Kidney epithelial cell (primary cell): ENCODE data around the gene IRAK2. TPM values are rescaled to one million over a fixed set of nuclear protein-coding genes. Genes with fewer than 3 reads are reported as not detected.

Source experiments
- DNase-seq: peaks from one replicate; pipeline ENCODE4 v3.0.0-alpha.2; 2010; ENCODE audit warnings: low read depth
- H3K27me3 ChIP-seq: 2 replicates; pipeline ENCODE4 v1.6.0; 2011; ENCODE audit warnings: low read length; ENCODE audit not compliant: control insufficient read depth, insufficient read depth
- H3K36me3 ChIP-seq: 2 replicates; pipeline ENCODE4 v1.5.1; 2011; ENCODE audit warnings: low read length; ENCODE audit not compliant: control insufficient read depth, insufficient read depth
- H3K4me3 ChIP-seq: 2 replicates; pipeline ENCODE4 v1.5.1; 2011; ENCODE audit warnings: low read depth, mild to moderate bottlenecking, control low read depth, low read length
- CTCF ChIP-seq: IDR thresholded peaks from 2 replicates; pipeline ENCODE4 v1.5.1; 2011; ENCODE audit warnings: mild to moderate bottlenecking, moderate library complexity, low read length, control low read depth, inconsistent platforms; ENCODE audit not compliant: insufficient read depth, poor library complexity, severe bottlenecking
- total RNA-seq: library from RNA; depleted of rRNA; stranded (reverse); fragments of >200 nt; gene quantifications from 2 replicates; pipeline ENCODE4 v1.2.3, GENCODE V29; 2015

IRAK2 gene
- total RNA-seq, 1 donor from 2014 or later, result 65.5 TPM

- TF ChIP-seq CTCF, result no peak
- H3K4me3 ChIP-seq, result no peak overlapping the region
- no peaks in the 10 kb centered on the region for H3K36me3 ChIP-seq
- no peak for DNase-seq
- no peaks in the 10 kb centered on the region for H3K27me3 ChIP-seq
Observed at GRCh38 chr3:10289787-10290355, 125.2 kb downstream of the IRAK2 start.

DNA sequence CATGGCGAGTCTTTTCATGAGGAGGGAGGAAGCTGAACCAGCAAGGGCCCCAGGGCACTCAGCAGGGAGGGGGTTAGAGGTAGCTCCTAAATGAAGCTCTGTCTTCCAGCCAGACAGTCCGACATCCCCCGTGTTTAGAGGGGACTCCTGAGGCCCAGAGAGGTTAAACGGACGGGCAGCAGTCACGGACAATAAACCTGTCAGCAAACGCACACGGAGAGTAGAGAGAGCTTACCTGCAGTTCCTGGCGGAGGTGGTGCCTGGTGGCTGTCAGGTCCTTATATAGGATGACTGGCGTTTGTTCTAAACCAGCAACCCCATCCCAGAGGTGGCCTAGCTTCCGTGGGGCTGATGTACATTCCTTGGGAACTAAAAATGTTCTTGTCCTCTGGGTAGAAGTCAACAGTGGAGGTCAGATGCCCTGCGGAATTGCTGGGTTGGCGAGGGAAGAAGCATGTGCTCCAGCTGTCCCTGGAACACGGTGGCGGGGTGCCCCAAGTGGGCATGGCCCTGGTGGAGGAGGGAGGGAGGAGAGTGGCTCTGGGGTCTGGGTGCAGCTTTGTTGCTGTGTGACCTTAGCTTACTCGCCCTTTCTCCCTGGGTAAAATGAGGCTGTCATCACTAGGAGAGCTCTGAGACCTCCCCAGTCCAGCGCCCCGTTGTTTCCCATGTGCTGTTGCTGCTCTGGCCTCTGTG, 125.9 kb downstream of the IRAK2 start:
- no peaks in the 10 kb centered on the region for H3K36me3 ChIP-seq
- no peak for DNase-seq
- no peak for TF ChIP-seq CTCF

DNA sequence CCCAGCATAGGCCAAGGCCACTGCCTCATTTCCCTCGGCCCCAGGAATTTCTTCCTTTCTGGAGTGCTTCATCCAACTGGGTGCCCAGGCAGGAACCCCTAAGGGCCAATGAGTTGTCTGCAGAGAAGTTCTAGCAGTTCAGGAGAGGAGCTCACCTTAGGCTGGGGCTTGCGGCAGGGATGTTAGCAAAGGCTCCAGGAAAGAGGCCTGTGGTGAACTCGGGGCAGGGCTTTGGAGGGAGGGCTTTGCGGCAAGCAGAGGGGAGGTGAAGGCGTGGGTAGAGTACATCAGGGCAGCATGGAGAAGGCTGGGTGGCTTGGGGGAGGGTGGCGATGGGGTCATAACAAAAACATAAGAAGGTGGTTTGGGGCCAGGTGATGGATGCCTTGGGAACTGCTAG, 126.9 kb downstream of the IRAK2 start:
- no peak for DNase-seq
- Histone ChIP-seq H3K27me3 (no peaks in the 10 kb centered on the region), H3K4me3 (no peak overlapping the region), H3K36me3 (no peaks in the 10 kb centered on the region)
- TF ChIP-seq CTCF, result no peak

More for the DNA sequence above, 125.9 kb downstream of the IRAK2 start:
- Histone ChIP-seq H3K4me3 (no peak overlapping the region), H3K27me3 (no peaks in the 10 kb centered on the region)

- H3K36me3 ChIP-seq, result no peaks in the 10 kb centered on the region
- H3K4me3 ChIP-seq, result no peak within 1 kb of the TSS
- TF ChIP-seq CTCF, result no peak
- no peaks in the 10 kb centered on the region for H3K27me3 ChIP-seq
- no peak for DNase-seq
Observed at GRCh38 chr3:10292505-10293419, 128.0 kb downstream of the IRAK2 start, which contains the start of gene GHRL. TSS of gene GHRL (minus strand) at chr3:10292947. CDS start at chr3:10290180, 2,767 bp downstream.

Other genes with a start within 250 kb of the IRAK2 start
- 37.3 and 39.6 TPM in 2 replicates for gene IL17RC, start 247.8 kb upstream of the IRAK2 start, total RNA-seq
- 43.0 and 58.0 TPM in 2 replicates for gene CRELD1, start 231.1 kb upstream of the IRAK2 start, total RNA-seq
- gene PRRT3, start 212.5 kb upstream of the IRAK2 start, total RNA-seq, result 2.1 and 2.3 TPM in 2 replicates
- gene EMC3, start 178.1 kb upstream of the IRAK2 start, total RNA-seq, result 58.1 and 63.4 TPM in 2 replicates
- gene FANCD2, start 138.5 kb upstream of the IRAK2 start, total RNA-seq, result 16.6 and 18.6 TPM in 2 replicates
- not detected in 2 replicates for gene FANCD2OS, start 56.7 kb upstream of the IRAK2 start, total RNA-seq
- gene BRK1, start 49.2 kb upstream of the IRAK2 start, total RNA-seq, result 117 and 128 TPM in 2 replicates
- gene VHL, start 23.1 kb upstream of the IRAK2 start, total RNA-seq, result 60.8 and 69.7 TPM in 2 replicates
- 14.8 and 16.4 TPM in 2 replicates for gene TATDN2, start 83.5 kb downstream of the IRAK2 start, total RNA-seq
- not detected in 2 replicates for gene GHRL, start 128.0 kb downstream of the IRAK2 start, total RNA-seq
- gene SEC13, start 156.2 kb downstream of the IRAK2 start, total RNA-seq, result 167 and 175 TPM in 2 replicates